HL-60/S4 (cell line): Measurements from ENCODE around the gene FGF18.
"Not testable (repeated sequence)": the region's sequence is repeated elsewhere in the genome, so short reads cannot be mapped to it uniquely, and the experiment has no call there.

Experiments
- in situ Hi-C: fragments of 300-500 bp; cut with MboI; formaldehyde crosslinking; loops from 2 replicates; pipeline ENCODE4 v1.14.3; 2022; ENCODE audit warnings: low sequenced_read_pairs

Gene FGF18

GRCh38 chr5:171418982-171419687, at the start of gene FGF18:
FGF18 (plus strand) TSS chr5:171419647; CDS start chr5:171420200, 553 bp downstream.
- in situ Hi-C loops: no loop called here

- in situ Hi-C loops: no loop called here
Measured at GRCh38 chr5:171369898-171370297, 49.5 kb upstream of the FGF18 start.

DNA sequence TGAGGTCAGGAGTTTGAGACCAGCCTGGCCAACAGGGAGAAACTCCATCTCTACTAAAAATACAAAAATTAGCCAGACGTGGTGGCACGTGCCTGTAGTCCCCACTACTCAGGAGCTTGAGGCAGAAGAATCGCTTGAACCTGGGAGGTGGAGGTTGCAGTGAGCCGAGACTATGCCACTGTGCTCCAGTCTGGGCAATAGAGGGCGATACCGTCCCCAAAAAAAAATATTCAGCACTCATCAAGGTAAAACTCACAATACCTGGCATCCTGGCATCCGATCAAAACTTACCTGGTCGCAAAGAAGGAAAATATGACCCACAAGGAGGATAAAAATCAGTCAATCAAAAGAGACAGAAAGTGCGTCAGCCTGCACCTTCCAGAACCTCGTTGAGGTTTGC, 48.6 kb upstream of the FGF18 start:
- in situ Hi-C loops: not testable (repeated sequence)

DNA sequence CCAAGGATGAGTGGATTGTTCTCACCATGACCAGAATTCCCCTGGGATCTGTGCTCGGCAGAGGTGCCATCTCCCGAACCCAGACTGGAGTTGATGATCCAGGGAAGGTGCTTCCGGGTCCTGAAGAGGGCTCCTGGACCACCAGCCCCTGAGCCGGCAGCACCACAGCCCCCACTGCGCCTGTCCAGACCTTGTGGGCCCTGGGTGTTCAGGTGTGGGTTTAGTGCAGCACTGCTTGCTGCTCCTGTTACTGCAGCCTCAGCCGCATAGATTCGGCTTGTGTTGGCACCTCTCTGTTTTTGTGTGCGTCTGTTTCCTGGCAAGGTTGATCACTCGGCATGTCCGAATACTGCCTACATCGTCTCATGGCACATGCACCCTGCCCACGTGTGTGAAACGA, 48.1 kb upstream of the FGF18 start:
- in situ Hi-C loops: no loop called here

GRCh38 chr5:171379961-171380360, 39.5 kb upstream of the FGF18 start:
- in situ Hi-C loops: no loop called here

DNA sequence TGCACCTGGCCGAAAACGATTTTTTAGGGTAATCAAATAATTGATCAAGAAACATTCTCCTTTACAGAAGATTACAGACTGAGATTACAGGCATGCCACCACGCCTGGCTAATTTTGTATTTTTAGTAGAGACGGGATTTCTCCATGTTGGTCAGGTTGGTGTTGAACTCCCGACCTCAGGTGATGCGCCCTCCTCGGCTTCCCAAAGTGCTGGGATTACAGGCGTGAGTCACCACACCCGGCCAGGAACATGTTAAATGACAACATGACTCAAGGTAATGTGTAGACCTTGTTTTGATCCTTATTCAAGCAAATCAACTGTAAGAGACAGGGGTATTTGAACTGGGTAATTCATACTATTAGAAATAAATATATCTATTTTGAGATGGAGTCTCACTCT, 35.0 kb upstream of the FGF18 start:
- in situ Hi-C loops: not testable (repeated sequence)

GRCh38 chr5:171384999-171385398, 34.4 kb upstream of the FGF18 start:
- in situ Hi-C loops: not testable (repeated sequence)

DNA sequence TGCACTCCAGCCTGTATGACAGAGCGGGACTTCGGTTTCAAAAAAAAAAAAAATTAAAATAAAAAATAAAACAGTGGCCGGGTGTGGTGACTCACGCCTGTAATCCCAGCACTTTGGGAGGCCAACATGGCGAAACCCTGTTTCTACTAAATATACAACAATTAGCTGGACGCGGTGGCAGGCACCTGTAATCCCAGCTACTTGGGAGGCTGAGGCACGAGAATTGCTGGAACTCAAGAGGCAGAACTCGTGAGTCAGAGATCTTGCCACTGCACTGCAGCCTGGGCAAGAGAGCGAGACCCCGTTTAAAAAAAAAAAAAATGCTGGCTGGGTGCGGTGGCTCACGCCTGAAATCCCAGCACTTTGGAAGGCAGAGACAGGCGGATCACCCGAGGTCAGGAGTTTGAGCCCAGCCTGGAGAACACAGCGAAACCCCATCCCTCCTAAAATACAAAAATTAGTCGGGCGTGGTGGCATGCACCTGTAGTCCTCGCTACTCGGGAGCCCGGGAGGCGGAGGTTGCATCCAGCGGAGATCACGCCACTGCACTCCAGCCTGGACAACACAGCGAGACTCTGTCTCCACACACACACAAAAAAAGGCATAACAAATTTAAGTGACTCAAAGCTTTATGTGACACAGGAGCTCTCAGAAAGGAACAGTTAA, 33.3 kb upstream of the FGF18 start:
- in situ Hi-C loops: no loop called here

- in situ Hi-C loops: no loop called here
Measured at GRCh38 chr5:171386861-171387344, 32.5 kb upstream of the FGF18 start.

- in situ Hi-C loops: no loop called here
Measured at GRCh38 chr5:171387345-171387969, 32.0 kb upstream of the FGF18 start, which contains the start of gene NPM1. NPM1 (plus strand) TSS chr5:171387849; CDS start chr5:171387949, 100 bp downstream.

- in situ Hi-C loops: no loop called here
Measured at GRCh38 chr5:171387970-171388815, 31.3 kb upstream of the FGF18 start.

DNA sequence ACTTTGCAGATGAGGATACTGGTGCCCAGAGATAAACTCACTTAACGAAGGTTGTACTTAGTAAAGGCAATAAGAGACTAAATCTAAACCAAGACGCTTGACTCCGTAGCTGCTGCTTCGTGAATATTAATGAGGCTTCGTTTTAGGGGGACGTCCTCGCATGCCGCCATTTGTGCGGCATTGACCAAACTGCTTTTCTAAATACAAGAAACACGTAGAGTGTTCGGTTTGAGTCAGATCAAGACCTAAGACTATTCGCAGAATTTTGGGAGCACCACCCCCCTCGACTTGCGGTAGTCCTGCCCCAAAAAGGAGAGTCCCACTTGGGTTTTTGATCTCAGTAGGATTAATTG, 30.7 kb upstream of the FGF18 start:
- in situ Hi-C loops: no loop called here

DNA sequence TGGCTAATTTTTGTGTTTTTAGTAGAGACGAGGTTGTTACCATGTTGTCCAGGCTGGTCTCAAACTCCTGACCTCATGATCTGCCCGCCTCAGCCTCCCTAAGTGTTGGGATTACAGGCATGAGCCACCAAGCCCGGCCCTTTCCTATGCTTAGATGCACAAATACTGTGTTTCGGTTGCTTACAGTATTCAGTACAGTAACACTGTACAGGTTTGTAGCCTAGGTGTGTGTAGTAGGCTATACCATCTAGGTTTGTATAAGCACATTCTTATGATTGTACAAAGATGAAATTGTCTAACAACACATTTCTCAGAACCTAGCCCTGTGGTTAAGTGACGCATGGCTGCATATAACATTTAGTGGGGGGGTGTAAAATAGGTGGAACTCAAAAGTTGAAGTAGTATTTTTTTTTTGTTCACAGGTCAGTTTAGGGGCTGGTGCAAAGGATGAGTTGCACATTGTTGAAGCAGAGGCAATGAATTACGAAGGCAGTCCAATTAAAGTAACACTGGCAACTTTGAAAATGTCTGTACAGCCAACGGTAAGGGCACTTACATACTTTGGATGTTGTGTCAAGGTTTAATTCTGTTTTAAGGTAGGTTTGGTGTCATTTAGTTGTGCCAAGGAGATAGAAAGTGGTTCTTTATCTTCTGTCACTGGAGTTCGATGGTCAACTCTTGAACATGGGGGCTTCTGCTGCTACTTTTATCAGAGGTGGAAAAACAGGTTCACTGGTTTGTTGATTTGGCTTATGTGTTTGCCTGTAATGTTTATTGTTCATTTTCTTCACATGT, 28.4 kb upstream of the FGF18 start:
- in situ Hi-C loops: no loop called here

GRCh38 chr5:171391996-171392577, 27.4 kb upstream of the FGF18 start:
- in situ Hi-C loops: no loop called here

- in situ Hi-C loops: no loop called here
Measured at GRCh38 chr5:171392585-171393159, 26.8 kb upstream of the FGF18 start.

DNA sequence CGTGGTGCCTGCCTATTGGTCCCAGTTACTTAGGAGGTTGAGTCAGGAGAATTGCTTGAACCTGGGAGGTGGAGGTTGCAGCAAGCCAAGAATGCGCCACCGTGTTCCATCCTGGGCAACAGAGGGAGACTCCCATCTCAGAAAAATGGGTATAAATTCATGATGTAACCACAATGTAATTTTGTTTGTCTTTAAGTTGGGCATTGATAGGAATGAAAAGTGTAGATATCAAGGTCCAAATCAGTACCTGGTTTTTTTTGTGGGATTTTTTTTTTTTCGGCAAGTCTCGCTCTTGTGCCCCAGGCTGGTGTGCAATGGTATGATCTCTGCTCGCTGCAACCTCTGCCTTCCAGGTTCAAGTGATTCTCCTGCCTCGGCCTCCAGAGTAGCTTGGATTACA, 24.4 kb upstream of the FGF18 start:
- in situ Hi-C loops: no loop called here

GRCh38 chr5:171396583-171396982, 22.9 kb upstream of the FGF18 start:
- in situ Hi-C loops: not testable (repeated sequence)

GRCh38 chr5:171397190-171397589, 22.3 kb upstream of the FGF18 start:
- in situ Hi-C loops: no loop called here

DNA sequence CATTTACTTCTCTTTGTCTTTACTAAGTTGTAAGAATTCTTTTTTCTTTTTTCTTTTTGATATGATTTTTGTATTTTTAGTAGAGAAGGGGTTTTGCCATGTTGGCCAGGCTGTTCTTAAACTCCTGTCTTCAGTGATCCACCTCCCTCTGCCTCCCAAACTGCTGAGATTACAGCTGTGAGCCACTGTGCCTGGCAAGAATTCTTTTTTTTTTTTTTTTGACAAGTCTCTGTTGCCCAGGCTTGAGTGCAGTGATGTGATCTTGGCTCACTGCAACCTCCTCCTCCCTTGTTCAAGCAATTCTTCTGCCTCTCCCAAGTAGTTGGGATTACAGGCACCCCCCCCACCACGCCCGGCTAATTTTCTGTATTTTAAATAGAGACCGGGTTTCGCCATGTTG, 21.8 kb upstream of the FGF18 start:
- in situ Hi-C loops: no loop called here

GRCh38 chr5:171398660-171399059, 20.8 kb upstream of the FGF18 start:
- in situ Hi-C loops: not testable (repeated sequence)
